Breast epithelium (tissue), 3 donors: Measurements from ENCODE around the gene TRPV6.

Experiments used
- POLR2A ChIP-seq: fragments of 450-650 bp; IDR thresholded peaks from one replicate; pipeline ENCODE4 v1.6.1; 2016; ENCODE audit warnings: antibody characterized with exemption, mild to moderate bottlenecking, moderate library complexity
- POLR2AphosphoS5 ChIP-seq, 3 donors: sonication (generic); formaldehyde crosslinking; IDR thresholded peaks; one replicate each; pipeline ENCODE4 v1.6.1; 2017; ENCODE audit warnings: antibody characterized with exemption in 3 of 3
- TF ChIP-seq, protein P1 (sequence below), 3 donors: fragments of 450-650 bp; IDR thresholded peaks; one replicate each; pipeline ENCODE4 v1.5.1; 2016 to 2017; ENCODE audit warnings: antibody characterized with exemption in 3 of 3, mild to moderate bottlenecking in 3 of 3, moderate library complexity in 3 of 3

- TF ChIP-seq, protein P1, sequence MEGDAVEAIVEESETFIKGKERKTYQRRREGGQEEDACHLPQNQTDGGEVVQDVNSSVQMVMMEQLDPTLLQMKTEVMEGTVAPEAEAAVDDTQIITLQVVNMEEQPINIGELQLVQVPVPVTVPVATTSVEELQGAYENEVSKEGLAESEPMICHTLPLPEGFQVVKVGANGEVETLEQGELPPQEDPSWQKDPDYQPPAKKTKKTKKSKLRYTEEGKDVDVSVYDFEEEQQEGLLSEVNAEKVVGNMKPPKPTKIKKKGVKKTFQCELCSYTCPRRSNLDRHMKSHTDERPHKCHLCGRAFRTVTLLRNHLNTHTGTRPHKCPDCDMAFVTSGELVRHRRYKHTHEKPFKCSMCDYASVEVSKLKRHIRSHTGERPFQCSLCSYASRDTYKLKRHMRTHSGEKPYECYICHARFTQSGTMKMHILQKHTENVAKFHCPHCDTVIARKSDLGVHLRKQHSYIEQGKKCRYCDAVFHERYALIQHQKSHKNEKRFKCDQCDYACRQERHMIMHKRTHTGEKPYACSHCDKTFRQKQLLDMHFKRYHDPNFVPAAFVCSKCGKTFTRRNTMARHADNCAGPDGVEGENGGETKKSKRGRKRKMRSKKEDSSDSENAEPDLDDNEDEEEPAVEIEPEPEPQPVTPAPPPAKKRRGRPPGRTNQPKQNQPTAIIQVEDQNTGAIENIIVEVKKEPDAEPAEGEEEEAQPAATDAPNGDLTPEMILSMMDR (IDR thresholded peaks at IDR 0.05), result no peak
- TF ChIP-seq POLR2A (no peak), POLR2AphosphoS5 (IDR thresholded peaks at IDR 0.05) (no peak)
Observed at GRCh38 chr7:142864980-142865747, 20.4 kb downstream of the TRPV6 start.
